Lung (tissue), 12 donors: ENCODE results near the gene RALGPS1. TPM values are rescaled to one million over a fixed set of nuclear protein-coding genes. Genes with fewer than 3 reads are reported as not detected.

Experiments
- ATAC-seq: fragments of 200-7000 bp; cut with Tn5 transposase; one replicate; pipeline ENCODE4 v1.9.1; 2020; ENCODE audit warnings: moderate number of reproducible peaks; ENCODE audit not compliant: insufficient read depth, low FRiP score
- DNase-seq, 3 donors: peaks; one replicate each; pipeline ENCODE4 v3.0.0-alpha.2; 2013 to 2017
- H3K27ac ChIP-seq, 2 donors: one replicate each; pipeline ENCODE4 v1.5.1; 2013; ENCODE audit warnings: mild to moderate bottlenecking in 2 of 2, moderate library complexity in 2 of 2, control low read depth in 1 of 2, inconsistent platforms in 1 of 2, low read depth in 1 of 2, low read length in 1 of 2
- H3K27me3 ChIP-seq, 3 donors: one replicate each; pipeline ENCODE4 v1.5.1; 2013; ENCODE audit warnings: low read length in 2 of 3; ENCODE audit not compliant: control insufficient read depth in 3 of 3, insufficient read depth in 3 of 3
- H3K36me3 ChIP-seq, 4 donors: one replicate each; pipeline ENCODE4 v1.5.1; 2013; ENCODE audit warnings: low read length in 4 of 4, mild to moderate bottlenecking in 1 of 4, moderate library complexity in 1 of 4; ENCODE audit not compliant: control insufficient read depth in 4 of 4, insufficient read depth in 4 of 4
- H3K4me1 ChIP-seq, 5 donors: one replicate each; pipeline ENCODE4 v1.5.1; 2013; ENCODE audit warnings: low read length in 5 of 5, mild to moderate bottlenecking in 2 of 5, moderate library complexity in 1 of 5; ENCODE audit not compliant: control insufficient read depth in 5 of 5, insufficient read depth in 5 of 5
- H3K4me3 ChIP-seq: one replicate; pipeline ENCODE4 v1.5.1; 2013; ENCODE audit warnings: mild to moderate bottlenecking, control low read depth, moderate library complexity
- H3K9ac ChIP-seq, 2 donors: one replicate each; pipeline ENCODE4 v1.5.1; 2013; ENCODE audit warnings: low read length in 2 of 2, control low read depth in 1 of 2; ENCODE audit not compliant: insufficient read depth in 1 of 2
- H3K9me3 ChIP-seq, 4 donors: one replicate each; pipeline ENCODE4 v1.5.1; 2013; ENCODE audit warnings: low read length in 3 of 4, mild to moderate bottlenecking in 1 of 4, moderate library complexity in 1 of 4; ENCODE audit not compliant: control insufficient read depth in 4 of 4, insufficient read depth in 3 of 4
- WGBS, 2 donors: extraction: QIAGEN DNeasy Blood & Tissue Kit; methylation state at CpG; one replicate each; pipeline ENCODE4 v1.1.7; 2013; 5-methylcytosine and 5-hydroxymethylcytosine counted together
- polyA plus RNA-seq, 2 donors: library from polyadenylated mRNA; stranded (reverse); fragments of 200-250 nt; gene quantifications; one replicate each; pipeline ENCODE4 v1.2.1, GENCODE V29; 2013
- total RNA-seq, 2 donors: library from RNA; depleted of rRNA in 1 of 2; stranded (reverse); fragments of >200 nt in 1 of 2; gene quantifications; one replicate each; pipeline ENCODE4 v1.2.1, GENCODE V29; 2014 to 2021
- TF ChIP-seq, protein P1 (sequence below): IDR thresholded peaks from 2 replicates; pipeline ENCODE4 v1.5.1; 2012; ENCODE audit warnings: mild to moderate bottlenecking; ENCODE audit errors: control extremely low read depth, extremely low read depth
- donor health status: control.
- donor health status: control.
- donor health status: Bipolar disorder and iron deficiency.
- donor health status: healthy.
- donor health status: DM: yes; HTN: yes; CAD: no.

Gene RALGPS1
- total and polyA plus RNA-seq, 4 donors, result 3.5 to 30.3 (median 11.9) TPM

DNA sequence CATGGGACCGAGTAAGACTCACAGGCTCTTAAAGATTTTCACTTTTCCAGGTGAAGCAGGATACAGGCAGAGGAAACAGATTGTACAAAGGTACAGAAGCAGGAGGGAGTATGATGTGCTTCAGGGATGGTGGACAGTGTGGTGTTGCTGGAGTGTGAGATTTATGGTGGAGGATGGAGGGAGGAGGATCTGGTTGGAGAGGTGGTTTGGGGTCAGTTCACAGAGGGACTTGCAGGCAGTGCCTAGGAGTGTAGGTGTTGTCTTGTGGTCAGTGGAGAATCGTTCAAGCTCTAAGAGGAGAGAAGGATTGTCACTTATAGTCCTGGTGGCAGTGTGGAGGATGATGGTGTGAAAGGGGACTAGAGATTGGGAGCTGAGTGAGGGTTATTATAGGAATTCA, 11.8 kb downstream of the RALGPS1 start:
- TF ChIP-seq, protein P1, sequence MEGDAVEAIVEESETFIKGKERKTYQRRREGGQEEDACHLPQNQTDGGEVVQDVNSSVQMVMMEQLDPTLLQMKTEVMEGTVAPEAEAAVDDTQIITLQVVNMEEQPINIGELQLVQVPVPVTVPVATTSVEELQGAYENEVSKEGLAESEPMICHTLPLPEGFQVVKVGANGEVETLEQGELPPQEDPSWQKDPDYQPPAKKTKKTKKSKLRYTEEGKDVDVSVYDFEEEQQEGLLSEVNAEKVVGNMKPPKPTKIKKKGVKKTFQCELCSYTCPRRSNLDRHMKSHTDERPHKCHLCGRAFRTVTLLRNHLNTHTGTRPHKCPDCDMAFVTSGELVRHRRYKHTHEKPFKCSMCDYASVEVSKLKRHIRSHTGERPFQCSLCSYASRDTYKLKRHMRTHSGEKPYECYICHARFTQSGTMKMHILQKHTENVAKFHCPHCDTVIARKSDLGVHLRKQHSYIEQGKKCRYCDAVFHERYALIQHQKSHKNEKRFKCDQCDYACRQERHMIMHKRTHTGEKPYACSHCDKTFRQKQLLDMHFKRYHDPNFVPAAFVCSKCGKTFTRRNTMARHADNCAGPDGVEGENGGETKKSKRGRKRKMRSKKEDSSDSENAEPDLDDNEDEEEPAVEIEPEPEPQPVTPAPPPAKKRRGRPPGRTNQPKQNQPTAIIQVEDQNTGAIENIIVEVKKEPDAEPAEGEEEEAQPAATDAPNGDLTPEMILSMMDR, result no peak
- no peak overlapping the region for H3K9ac ChIP-seq
- no peak overlapping the region for H3K27ac ChIP-seq
- no peak overlapping the region for H3K4me3 ChIP-seq
- peaks cover 0 to 10% (median 0%) of the 10 kb centered on the region in 5 donors for H3K4me1 ChIP-seq
- H3K27me3 ChIP-seq, result no peaks in the 10 kb centered on the region
- H3K9me3 ChIP-seq, result no peaks in the 10 kb centered on the region
- no peaks in the 10 kb centered on the region for H3K36me3 ChIP-seq
- no peak for ATAC-seq
- 74 to 82% methylated on average over 2 of the region's 2 CpGs for WGBS, 2 donors
- DNase-seq, result no peak

DNA sequence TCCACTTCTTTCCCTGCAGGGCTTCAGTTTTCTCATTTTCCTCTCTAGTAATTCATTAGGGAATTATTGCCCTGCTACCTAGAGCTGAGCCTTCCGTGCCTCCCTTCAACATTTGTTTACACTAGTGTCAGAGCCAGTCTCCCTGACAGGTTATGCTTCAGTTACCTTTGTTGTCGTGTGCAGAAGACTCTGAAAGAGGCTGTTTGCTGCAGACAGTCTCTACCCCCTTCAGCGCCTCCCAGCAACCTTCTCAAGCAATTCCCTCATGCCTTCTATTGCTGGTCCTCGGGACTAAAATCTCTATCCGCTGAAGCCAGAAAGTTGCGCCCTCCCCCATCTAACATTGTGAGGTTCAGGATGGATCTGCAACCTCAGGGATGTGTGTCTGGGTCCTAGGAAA, 12.8 kb downstream of the RALGPS1 start:
- no peaks in the 10 kb centered on the region for H3K27me3 ChIP-seq
- no peak overlapping the region for H3K9ac ChIP-seq
- TF ChIP-seq, protein P1, result no peak
- WGBS, 2 donors, result 71 to 76% methylated on average over 6 of the region's 6 CpGs
- no peak overlapping the region for H3K27ac ChIP-seq
- no peak overlapping the region for H3K4me3 ChIP-seq
- peaks cover 0 to 1% (median 0%) of the 10 kb centered on the region in 5 donors for H3K4me1 ChIP-seq
- no peaks in the 10 kb centered on the region for H3K9me3 ChIP-seq
- H3K36me3 ChIP-seq, result no peaks in the 10 kb centered on the region
- no peak for ATAC-seq
- DNase-seq, result no peak

DNA sequence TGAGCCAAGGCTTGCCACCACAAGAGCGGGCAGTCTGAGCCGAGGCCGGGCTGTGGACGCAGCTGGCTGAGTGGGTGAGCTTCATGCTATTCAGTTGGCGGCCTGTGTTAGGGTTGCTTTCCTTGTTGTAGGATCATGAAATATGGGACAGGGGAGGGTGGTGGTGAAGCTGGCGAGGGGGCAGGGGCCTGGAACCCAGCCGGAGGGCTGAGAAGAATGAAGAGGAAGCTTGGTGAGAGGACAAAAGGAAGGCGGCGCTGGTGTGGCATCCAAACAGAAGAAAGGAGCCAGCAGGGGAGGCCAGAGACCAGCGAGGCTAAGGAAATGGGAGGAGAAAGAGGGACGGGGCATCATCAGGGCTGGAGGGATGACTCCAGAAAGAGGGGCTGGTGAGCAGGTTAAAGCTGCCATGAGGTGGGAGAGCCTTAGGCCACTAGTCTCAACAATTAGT, 18.3 kb downstream of the RALGPS1 start:
- H3K4me3 ChIP-seq, result no peak overlapping the region
- ATAC-seq (no peak), DNase-seq (no peak)
- WGBS, 2 donors, result 88 to 89% methylated on average over 11 of the region's 11 CpGs
- H3K9me3 ChIP-seq, result no peaks in the 10 kb centered on the region
- peaks cover 0 to 5% (median 0%) of the 10 kb centered on the region in 4 donors for H3K36me3 ChIP-seq
- H3K27ac ChIP-seq, result no peak overlapping the region
- no peaks in the 10 kb centered on the region for H3K27me3 ChIP-seq
- TF ChIP-seq, protein P1, result no peak
- no peak overlapping the region for H3K9ac ChIP-seq
- H3K4me1 ChIP-seq, result no peaks in the 10 kb centered on the region
